ENCODE data around the gene FTO.

Gene FTO

GRCh38 chr16:53967572-53967971, 263.6 kb downstream of the FTO start:
- no peak for DNase-seq (ENCODE audit: low spot score)

DNA sequence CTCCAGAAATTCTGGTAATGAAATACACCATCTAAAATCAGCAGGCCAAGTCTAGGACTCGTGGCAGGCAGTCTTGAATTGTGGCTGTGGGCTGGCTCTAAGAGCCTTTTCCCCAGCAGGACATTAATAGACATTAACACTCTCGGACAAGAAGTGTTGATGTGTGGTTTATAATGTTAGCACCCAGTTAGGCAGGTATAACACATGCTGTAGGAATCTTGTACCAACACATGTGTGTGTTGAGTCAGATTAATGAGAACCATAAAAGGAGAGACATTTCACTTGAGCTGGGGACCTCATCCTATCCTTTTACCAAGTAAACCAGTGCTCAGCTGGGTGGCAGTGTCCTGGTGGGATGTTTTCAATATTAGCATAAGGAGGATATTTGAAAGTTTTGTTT, 264.5 kb downstream of the FTO start:
- DNase-seq (ENCODE audit: low spot score), result no peak

- no peak for DNase-seq (ENCODE audit: low spot score)
These were observed 264.9 kb downstream of the FTO start for GRCh38 chr16:53968896-53969295.

- DNase-seq (ENCODE audit: low spot score), result no peak
These were observed 267.7 kb downstream of the FTO start for GRCh38 chr16:53971616-53972015.

GRCh38 chr16:53973021-53973420, 269.1 kb downstream of the FTO start:
- DNase-seq (ENCODE audit: low spot score), result no peak

- no peak for DNase-seq (ENCODE audit: low spot score)
These were observed 270.6 kb downstream of the FTO start for GRCh38 chr16:53974484-53975080.

DNA sequence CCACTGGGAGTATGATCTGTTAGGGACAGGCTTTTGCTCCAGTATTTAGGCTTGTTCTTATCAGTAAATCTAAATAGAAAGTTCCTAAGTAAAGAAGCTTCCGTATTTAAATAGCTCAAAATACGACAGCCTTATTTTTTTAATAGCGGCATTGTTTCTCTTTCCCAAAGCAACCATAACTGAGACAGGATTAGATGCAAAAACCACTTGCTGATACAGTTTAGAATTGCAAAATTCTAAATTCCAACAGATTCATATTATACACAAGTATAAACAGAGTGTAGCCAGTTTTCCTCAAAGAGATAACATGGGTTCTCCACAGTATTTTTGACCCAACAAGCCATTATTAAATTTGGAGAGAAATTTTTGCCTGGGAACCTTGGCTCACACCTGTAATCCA, 276.7 kb downstream of the FTO start:
- DNase-seq (ENCODE audit: low spot score), result no peak

DNA sequence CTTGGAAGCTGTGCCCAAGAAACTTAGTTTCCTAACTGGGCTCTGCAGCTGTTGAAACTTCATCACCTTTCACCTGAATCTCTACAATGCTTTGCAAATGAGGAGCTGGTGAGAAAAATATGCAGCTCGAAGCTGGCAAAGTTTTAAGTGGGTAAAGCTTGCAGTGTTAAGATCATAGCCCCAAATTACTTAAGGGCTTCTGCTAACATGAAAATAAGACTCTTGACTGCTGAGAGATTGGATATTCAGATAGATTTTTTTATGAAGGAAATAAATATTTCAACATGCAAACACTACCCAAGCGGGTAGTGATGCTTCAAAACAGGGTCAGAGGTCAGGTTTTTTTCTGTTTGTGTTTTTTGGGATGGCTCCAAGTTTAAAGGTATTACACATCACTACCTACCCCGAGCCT, 278.7 kb downstream of the FTO start:
- no peak for DNase-seq (ENCODE audit: low spot score)

DNA sequence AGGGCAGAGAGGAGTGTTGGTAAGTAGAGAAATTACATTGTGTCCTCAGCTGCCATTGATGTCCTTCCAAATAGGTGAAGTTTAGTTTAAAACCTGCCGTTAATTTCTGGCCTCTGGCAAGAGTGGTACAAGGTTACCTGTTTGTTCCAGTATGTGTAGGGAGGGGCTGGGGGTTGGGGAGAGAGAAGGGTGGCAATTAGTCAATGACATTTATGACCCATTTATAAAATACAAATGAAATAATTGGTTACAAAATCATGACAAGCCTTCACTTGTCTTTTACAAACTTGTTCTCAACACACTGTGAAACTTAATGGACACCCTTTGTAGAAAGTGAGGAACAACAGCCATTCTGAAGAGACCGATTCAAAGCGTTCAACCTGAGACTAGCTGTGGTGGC, 281.0 kb downstream of the FTO start:
- no peak for DNase-seq (ENCODE audit: low spot score)

DNA sequence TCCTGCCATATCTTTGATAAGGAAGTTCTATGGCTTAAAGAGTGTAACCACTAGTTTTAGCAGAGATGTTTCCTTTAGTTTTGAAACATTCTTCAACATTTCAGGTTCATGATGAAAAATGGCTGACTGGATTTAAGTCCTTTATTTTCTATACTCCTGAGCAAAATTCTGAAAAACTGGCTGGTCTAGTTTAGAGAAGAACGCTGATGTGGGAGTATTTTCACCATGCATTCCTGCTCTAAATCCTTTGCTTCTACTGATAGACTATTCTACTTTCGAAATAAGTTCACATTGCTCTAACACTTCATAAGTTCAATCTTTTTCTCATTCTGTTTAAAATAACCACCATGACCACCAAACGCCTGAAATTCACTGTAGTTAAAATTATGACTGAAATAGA, 281.9 kb downstream of the FTO start:
- no peak for DNase-seq (ENCODE audit: low spot score)

DNA sequence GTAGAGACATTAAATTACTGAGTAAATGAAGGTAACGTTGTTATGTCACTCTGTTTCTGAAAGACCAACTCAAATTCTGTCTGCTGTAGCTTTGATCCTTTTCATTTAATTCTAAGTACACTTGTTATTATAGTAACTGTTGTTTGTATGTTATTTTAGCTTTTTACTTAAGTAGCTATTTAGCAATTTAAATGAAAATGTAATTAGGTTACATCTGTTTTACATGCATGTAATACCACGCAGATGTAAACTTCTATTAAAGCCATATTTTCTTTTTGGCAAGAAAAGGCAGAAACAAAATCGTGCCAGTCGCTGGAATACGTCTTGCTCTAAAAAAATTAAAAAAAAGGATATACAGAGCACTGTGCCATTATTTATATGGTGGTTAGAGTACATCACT, 282.8 kb downstream of the FTO start:
- DNase-seq (ENCODE audit: low spot score), result no peak

DNA sequence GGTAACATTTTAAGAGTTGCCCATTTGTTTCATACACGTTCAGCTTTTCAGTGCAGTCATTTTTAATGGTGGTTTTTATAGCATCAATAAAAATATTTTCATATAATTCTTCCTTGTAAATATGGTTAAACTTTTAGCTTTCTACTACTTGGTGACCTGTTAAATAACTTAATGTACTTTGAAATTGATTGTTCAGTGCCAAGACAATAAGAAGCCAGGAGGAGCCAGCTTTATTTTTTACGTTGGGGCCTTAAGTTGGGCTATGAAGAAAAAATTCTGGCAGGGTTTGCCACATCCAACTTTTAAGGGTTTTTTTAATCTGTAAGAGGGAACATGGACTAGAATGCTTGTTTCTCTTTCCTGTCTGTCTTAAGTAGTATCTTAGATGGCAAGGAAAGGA, 284.2 kb downstream of the FTO start:
- no peak for DNase-seq (ENCODE audit: low spot score)

- DNase-seq (ENCODE audit: low spot score), result no peak
These were observed 285.6 kb downstream of the FTO start for GRCh38 chr16:53989597-53989996.

- DNase-seq (ENCODE audit: low spot score), result no peak
These were observed 287.9 kb downstream of the FTO start for GRCh38 chr16:53991754-53992378.

- no peak for DNase-seq (ENCODE audit: low spot score)
These were observed 291.4 kb downstream of the FTO start for GRCh38 chr16:53995378-53995777.

GRCh38 chr16:53996961-53997360, 293.0 kb downstream of the FTO start:
- DNase-seq (ENCODE audit: low spot score), result no peak

- DNase-seq (ENCODE audit: low spot score), result no peak
These were observed 294.3 kb downstream of the FTO start for GRCh38 chr16:53998024-53998810.

DNA sequence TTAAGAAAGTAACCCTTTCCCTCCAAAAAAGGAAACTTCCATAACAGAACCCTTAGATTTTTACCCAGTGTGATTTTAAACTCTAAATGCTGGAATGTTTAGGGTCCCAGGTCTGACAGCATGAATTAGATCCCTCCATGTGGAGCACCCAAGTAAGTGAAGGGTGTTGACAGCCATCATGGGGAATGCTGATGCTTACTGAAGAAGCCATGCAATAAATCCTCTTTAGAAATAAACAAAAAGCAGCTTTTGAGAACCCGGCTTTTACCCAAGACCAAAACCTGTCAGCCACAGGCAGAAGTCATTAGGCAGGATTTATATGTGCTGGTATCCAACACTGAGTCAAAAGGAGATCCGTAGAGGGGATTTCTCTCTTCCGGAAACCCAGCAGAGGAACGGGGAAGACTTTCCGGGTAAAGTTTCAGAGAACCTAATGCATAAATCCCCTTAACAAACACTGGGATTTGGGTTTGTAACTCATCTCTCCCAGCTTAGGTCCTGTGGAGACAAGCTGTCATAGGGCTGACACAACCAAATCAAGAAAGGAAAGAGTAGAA, 295.1 kb downstream of the FTO start:
- DNase-seq (ENCODE audit: low spot score), result no peak

- no peak for DNase-seq (ENCODE audit: low spot score)
These were observed 295.9 kb downstream of the FTO start for GRCh38 chr16:53999841-54000240.

DNA sequence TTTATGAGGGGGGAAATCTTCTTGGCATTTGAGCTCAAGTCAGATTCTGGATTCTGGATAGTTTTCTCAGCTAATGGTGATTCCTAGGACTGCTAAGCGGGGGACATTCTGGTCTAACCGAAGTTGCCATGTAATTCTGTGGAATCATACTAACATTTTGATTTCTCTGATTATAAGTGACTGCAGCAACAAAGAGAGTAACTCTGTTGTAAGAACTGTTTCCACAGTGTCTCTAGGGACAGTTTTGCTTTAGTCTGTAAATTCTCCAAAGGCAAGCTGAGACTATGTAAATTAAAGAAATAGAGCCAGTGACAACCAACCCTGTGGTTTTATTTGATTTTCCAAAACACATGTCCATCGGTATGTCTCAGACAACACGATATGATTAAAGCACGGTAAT, 296.4 kb downstream of the FTO start:
- DNase-seq (ENCODE audit: low spot score), result no peak

GRCh38 chr16:54006693-54007092, 302.7 kb downstream of the FTO start:
- no peak for DNase-seq (ENCODE audit: low spot score)

GRCh38 chr16:54007504-54007903, 303.5 kb downstream of the FTO start:
- DNase-seq (ENCODE audit: low spot score), result no peak

- no peak for DNase-seq (ENCODE audit: low spot score)
These were observed 305.7 kb downstream of the FTO start for GRCh38 chr16:54009464-54010176.
